Activated CD4-positive, alpha-beta T cell treated with anti-CD3 and anti-CD28 coated beads, Interleukin-2, amount 10 ng/mL, durations not matched to agents 7 days and 5 days (primary cell): ENCODE data around the gene SERTAD1. TPM values are rescaled to one million over a fixed set of nuclear protein-coding genes. Genes with fewer than 3 reads are reported as not detected.
"Not testable (repeated sequence)": the region's sequence is repeated elsewhere in the genome, so short reads cannot be mapped to it uniquely, and the experiment has no call there.

Experiments used
- CTCF ChIA-PET: fragments of 350-600 bp; sonication (Branson Sonifier 250); formaldehyde crosslinking; loops from one replicate; lab custom pipeline; 2021; ENCODE audit warnings: antibody characterized with exemption; lab: Charles Lee
- POLR2A ChIA-PET: fragments of 350-600 bp; sonication (Branson Sonifier 250); formaldehyde crosslinking; loops from one replicate; lab custom pipeline; 2021; ENCODE audit warnings: antibody characterized with exemption; lab: Charles Lee
- DNase-seq: peaks from one replicate; pipeline ENCODE4 v3.0.0-alpha.2; 2020
- H3K27ac Mint-ChIP-seq: one replicate; pipeline ENCODE4 v1.8.0; 2021; ENCODE audit warnings: mild to moderate bottlenecking, moderate library complexity, mixed read lengths
- H3K27me3 Mint-ChIP-seq: one replicate; pipeline ENCODE4 v1.8.0; 2021; ENCODE audit warnings: mixed read lengths
- H3K36me3 Mint-ChIP-seq: one replicate; pipeline ENCODE4 v1.8.0; 2021; ENCODE audit warnings: low read depth, mixed read lengths
- H3K4me1 Mint-ChIP-seq: one replicate; pipeline ENCODE4 v1.8.0; 2021; ENCODE audit warnings: mixed read lengths
- H3K4me3 Mint-ChIP-seq: one replicate; pipeline ENCODE4 v1.8.0; 2021; ENCODE audit warnings: mild to moderate bottlenecking, moderate library complexity, mixed read lengths
- H3K9me3 Mint-ChIP-seq: one replicate; pipeline ENCODE4 v1.8.0; 2021; ENCODE audit warnings: mixed read lengths
- total RNA-seq, 2 experiments: library from RNA; stranded (reverse); gene quantifications; one replicate each; pipeline ENCODE4 v1.2.3, GENCODE V29; 2021

Gene SERTAD1
- total RNA-seq, 2 experiments from 2014 or later, result 6.2 to 9.7 TPM

GRCh38 chr19:40430242-40430641 lies 4.5 kb upstream of the SERTAD1 start:
- H3K4me3 Mint-ChIP-seq, H3K36me3 Mint-ChIP-seq, DNase-seq, H3K27ac Mint-ChIP-seq, H3K27me3 Mint-ChIP-seq, H3K9me3 Mint-ChIP-seq, POLR2A ChIA-PET: not testable (repeated sequence)
- peaks cover 22% of the 10 kb centered on the region for H3K4me1 Mint-ChIP-seq
- CTCF ChIA-PET, result interaction anchor here (0.6 to 2.0 kb wide), 3 partner anchors 10 to 1448 kb away, joined by 4 to 6 read pairs (median 5); partner anchors contain the start of gene BLVRB

- H3K36me3 Mint-ChIP-seq, DNase-seq, H3K4me3 Mint-ChIP-seq, H3K27me3 Mint-ChIP-seq, POLR2A ChIA-PET, H3K9me3 Mint-ChIP-seq, H3K27ac Mint-ChIP-seq: not testable (repeated sequence)
- CTCF ChIA-PET, result interaction anchor here (3.0 kb wide), 1 partner anchor 13 kb away, joined by 10 read pairs; no protein-coding TSS in a partner anchor
- peaks cover 23% of the 10 kb centered on the region for H3K4me1 Mint-ChIP-seq
Observed at GRCh38 chr19:40428197-40428596, 2.4 kb upstream of the SERTAD1 start.

GRCh38 chr19:40424637-40425449 lies 949 bp downstream of the SERTAD1 start:
- Mint-ChIP-seq H3K36me3 (peaks cover 10% of the 10 kb centered on the region), H3K9me3 (no peaks in the 10 kb centered on the region)

GRCh38 chr19:40423938-40424337 lies 1.9 kb downstream of the SERTAD1 start:
- Mint-ChIP-seq H3K27ac (peak overlapping the region; percentile 46), H3K4me1 (peaks cover 40% of the 10 kb centered on the region), H3K9me3 (no peaks in the 10 kb centered on the region), H3K27me3 (no peaks in the 10 kb centered on the region), H3K4me3 (peak overlapping the region; percentile 19), H3K36me3 (peaks cover 10% of the 10 kb centered on the region)
- POLR2A ChIA-PET, result no interaction called here
- no peak for DNase-seq
- CTCF ChIA-PET, result interaction anchor here (0.8 to 1.2 kb wide), 2 partner anchors 8 to 9 kb away, joined by 3 to 7 read pairs; no protein-coding TSS in a partner anchor

More at GRCh38 chr19:40424637-40425449, 949 bp downstream of the SERTAD1 start:
- no peaks in the 10 kb centered on the region for H3K27me3 Mint-ChIP-seq
- ChIA-PET CTCF (interaction anchor here (0.7 to 1.2 kb wide), 3 partner anchors 8 to 176 kb away, joined by 3 to 7 read pairs (median 3); partner anchors contain the start of gene LTBP4), POLR2A (no interaction called here)
- peak overlapping the region; percentile 98 for H3K27ac Mint-ChIP-seq
- no peak for DNase-seq
- H3K4me3 Mint-ChIP-seq, result peak overlapping the region; percentile 99
- peaks cover 37% of the 10 kb centered on the region for H3K4me1 Mint-ChIP-seq

GRCh38 chr19:40422748-40423566 lies 2.8 kb downstream of the SERTAD1 start:
- Mint-ChIP-seq H3K36me3 (peaks cover 10% of the 10 kb centered on the region), H3K4me3 (no peak overlapping the region), H3K9me3 (no peaks in the 10 kb centered on the region), H3K27ac (peak overlapping the region; percentile 97), H3K27me3 (no peaks in the 10 kb centered on the region), H3K4me1 (peaks cover 45% of the 10 kb centered on the region)
- CTCF ChIA-PET, result no interaction called here
- POLR2A ChIA-PET, result no interaction called here
- no peak for DNase-seq

GRCh38 chr19:40421993-40422747 lies 3.6 kb downstream of the SERTAD1 start:
- ChIA-PET CTCF (interaction anchor here (2.4 to 3.2 kb wide), 2 partner anchors 21 to 43 kb away, joined by 14 read pairs; partner anchors contain the start of gene BLVRB), POLR2A (no interaction called here)
- peaks cover 51% of the 10 kb centered on the region for H3K4me1 Mint-ChIP-seq
- H3K9me3 Mint-ChIP-seq, result no peaks in the 10 kb centered on the region
- peaks cover 10% of the 10 kb centered on the region for H3K36me3 Mint-ChIP-seq
- DNase-seq, result no peak
- H3K4me3 Mint-ChIP-seq, result peak overlapping the region; percentile 80
- no peaks in the 10 kb centered on the region for H3K27me3 Mint-ChIP-seq
- H3K27ac Mint-ChIP-seq, result peak overlapping the region; percentile 97

- POLR2A ChIA-PET, result no interaction called here
- peaks cover 10% of the 10 kb centered on the region for H3K36me3 Mint-ChIP-seq
- peaks cover 55% of the 10 kb centered on the region for H3K4me1 Mint-ChIP-seq
- H3K27ac Mint-ChIP-seq, result peak overlapping the region; percentile 97
- no peaks in the 10 kb centered on the region for H3K27me3 Mint-ChIP-seq
- DNase-seq, result peak; percentile 75
- H3K9me3 Mint-ChIP-seq, result no peaks in the 10 kb centered on the region
- CTCF ChIA-PET, result interaction anchor here (0.6 to 3.2 kb wide), 18 partner anchors 9 to 595 kb away, joined by 3 to 19 read pairs (median 5); partner anchors contain the start of gene BLVRB
- H3K4me3 Mint-ChIP-seq, result peak overlapping the region; percentile 80
Observed at GRCh38 chr19:40420766-40421765, 4.7 kb downstream of the SERTAD1 start.

- ChIA-PET POLR2A (no interaction called here), CTCF (interaction anchor here (0.6 to 3.2 kb wide), 20 partner anchors 9 to 1968 kb away, joined by 3 to 19 read pairs (median 4); partner anchors contain the start of gene BLVRB)
- no peaks in the 10 kb centered on the region for H3K9me3 Mint-ChIP-seq
- H3K4me1 Mint-ChIP-seq, result peaks cover 59% of the 10 kb centered on the region
- no peaks in the 10 kb centered on the region for H3K27me3 Mint-ChIP-seq
- peak overlapping the region; percentile 80 for H3K4me3 Mint-ChIP-seq
- H3K27ac Mint-ChIP-seq, result peak overlapping the region; percentile 97
- peaks cover 10% of the 10 kb centered on the region for H3K36me3 Mint-ChIP-seq
- DNase-seq, result no peak
Observed at GRCh38 chr19:40420451-40420765, 5.4 kb downstream of the SERTAD1 start.

- no peak for DNase-seq
- H3K9me3 Mint-ChIP-seq, result no peaks in the 10 kb centered on the region
- H3K27ac Mint-ChIP-seq, result peak overlapping the region; percentile 44
- H3K27me3 Mint-ChIP-seq, result no peaks in the 10 kb centered on the region
- H3K36me3 Mint-ChIP-seq, result peaks cover 9% of the 10 kb centered on the region
- POLR2A ChIA-PET, result no interaction called here
- H3K4me3 Mint-ChIP-seq, result peak overlapping the region; percentile 53
- H3K4me1 Mint-ChIP-seq, result peaks cover 56% of the 10 kb centered on the region
- CTCF ChIA-PET, result interaction anchor here (0.6 to 3.2 kb wide), 14 partner anchors 9 to 1969 kb away, joined by 3 to 19 read pairs (median 6); partner anchors contain the start of gene BLVRB
Observed at GRCh38 chr19:40419780-40420179, 6.0 kb downstream of the SERTAD1 start.

- CTCF ChIA-PET, result interaction anchor here (1.1 to 3.2 kb wide), 2 partner anchors 24 to 47 kb away, joined by 3 to 14 read pairs; partner anchors contain the start of gene BLVRB
- no peaks in the 10 kb centered on the region for H3K27me3 Mint-ChIP-seq
- DNase-seq, result no peak
- no peak overlapping the region for H3K27ac Mint-ChIP-seq
- no peak overlapping the region for H3K4me3 Mint-ChIP-seq
- H3K36me3 Mint-ChIP-seq, result peaks cover 5% of the 10 kb centered on the region
- H3K9me3 Mint-ChIP-seq, result no peaks in the 10 kb centered on the region
- H3K4me1 Mint-ChIP-seq, result peaks cover 51% of the 10 kb centered on the region
- POLR2A ChIA-PET, result no interaction called here
Observed at GRCh38 chr19:40419066-40419612, 6.7 kb downstream of the SERTAD1 start.

GRCh38 chr19:40418040-40418439 lies 7.8 kb downstream of the SERTAD1 start:
- Mint-ChIP-seq H3K36me3 (peaks cover 5% of the 10 kb centered on the region), H3K27ac (peak overlapping the region; percentile 34), H3K27me3 (no peaks in the 10 kb centered on the region), H3K4me1 (peaks cover 49% of the 10 kb centered on the region), H3K4me3 (no peak overlapping the region), H3K9me3 (no peaks in the 10 kb centered on the region)
- POLR2A ChIA-PET, result no interaction called here
- no peak for DNase-seq
- CTCF ChIA-PET, result interaction anchor here (1.1 to 1.5 kb wide), 2 partner anchors 8 to 48 kb away, joined by 3 to 4 read pairs; partner anchors contain the start of genes BLVRB and SERTAD1
